ENCODE measurements around the gene RAB3C. TPM values are rescaled to one million over a fixed set of nuclear protein-coding genes. Genes with fewer than 3 reads are reported as not detected.

Gene RAB3C
- total RNA-seq, 1 experiment from 2014 or later, result 13.3 TPM

DNA sequence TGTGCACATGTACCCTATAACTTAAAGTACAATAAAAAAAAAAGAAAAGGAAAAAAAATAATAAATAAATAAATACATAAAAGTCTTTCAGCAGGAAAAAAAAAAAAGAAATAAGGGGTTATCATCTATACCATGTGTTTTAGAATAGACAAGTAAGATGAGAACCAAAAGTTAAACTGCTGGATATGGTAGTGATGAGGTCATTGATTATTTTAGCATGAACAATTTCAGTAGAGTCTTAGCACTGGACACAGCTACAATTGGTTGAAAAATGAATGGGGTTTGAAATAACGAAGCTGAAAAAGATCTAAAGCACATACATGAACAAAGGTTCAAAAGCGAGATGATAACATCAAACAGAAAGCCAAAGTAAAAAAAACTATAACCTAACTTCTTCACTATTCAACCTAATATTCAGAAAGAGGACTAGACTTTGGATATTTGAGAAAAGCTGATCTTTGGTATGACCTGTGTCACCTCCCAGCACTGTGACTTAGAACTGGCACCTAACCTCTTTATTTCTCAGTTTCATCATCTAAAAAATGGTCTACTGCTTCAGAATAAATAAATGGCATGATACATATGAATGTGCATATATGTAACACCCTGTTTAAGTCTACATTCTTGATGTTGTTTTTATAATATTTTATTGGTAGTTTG lies 133.3 kb downstream of the RAB3C start:
- H3K36me3 Mint-ChIP-seq, result peaks cover 11% of the 10 kb centered on the region
- H3K9me3 Mint-ChIP-seq, result peaks cover 13% of the 10 kb centered on the region
- ChIA-PET POLR2A (no interaction called here), CTCF (no interaction called here)
- ATAC-seq (no peak), DNase-seq (ENCODE audit: low spot score) (no peak)
- no peak overlapping the region for H3K4me3 Mint-ChIP-seq
- H3K27me3 Mint-ChIP-seq (ENCODE audit: low read depth), result no peaks in the 10 kb centered on the region; the same call in 1 of the 2 replicates
- peaks cover 39% of the 10 kb centered on the region for H3K4me1 Mint-ChIP-seq
- H3K27ac Mint-ChIP-seq, result no peak overlapping the region
- TF ChIP-seq, protein P1, sequence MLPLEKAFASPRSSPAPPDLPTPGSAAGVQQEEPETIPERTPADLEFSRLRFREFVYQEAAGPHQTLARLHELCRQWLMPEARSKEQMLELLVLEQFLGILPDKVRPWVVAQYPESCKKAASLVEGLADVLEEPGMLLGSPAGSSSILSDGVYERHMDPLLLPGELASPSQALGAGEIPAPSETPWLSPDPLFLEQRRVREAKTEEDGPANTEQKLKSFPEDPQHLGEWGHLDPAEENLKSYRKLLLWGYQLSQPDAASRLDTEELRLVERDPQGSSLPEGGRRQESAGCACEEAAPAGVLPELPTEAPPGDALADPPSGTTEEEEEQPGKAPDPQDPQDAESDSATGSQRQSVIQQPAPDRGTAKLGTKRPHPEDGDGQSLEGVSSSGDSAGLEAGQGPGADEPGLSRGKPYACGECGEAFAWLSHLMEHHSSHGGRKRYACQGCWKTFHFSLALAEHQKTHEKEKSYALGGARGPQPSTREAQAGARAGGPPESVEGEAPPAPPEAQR (CRISPR knock-in tag; IDR thresholded peaks at IDR 0.05), result no peak
- no peak for TF ChIP-seq GTF2I (CRISPR knock-in tag; conservative IDR thresholded peaks at IDR 0.05)
- TF ChIP-seq, protein P2, sequence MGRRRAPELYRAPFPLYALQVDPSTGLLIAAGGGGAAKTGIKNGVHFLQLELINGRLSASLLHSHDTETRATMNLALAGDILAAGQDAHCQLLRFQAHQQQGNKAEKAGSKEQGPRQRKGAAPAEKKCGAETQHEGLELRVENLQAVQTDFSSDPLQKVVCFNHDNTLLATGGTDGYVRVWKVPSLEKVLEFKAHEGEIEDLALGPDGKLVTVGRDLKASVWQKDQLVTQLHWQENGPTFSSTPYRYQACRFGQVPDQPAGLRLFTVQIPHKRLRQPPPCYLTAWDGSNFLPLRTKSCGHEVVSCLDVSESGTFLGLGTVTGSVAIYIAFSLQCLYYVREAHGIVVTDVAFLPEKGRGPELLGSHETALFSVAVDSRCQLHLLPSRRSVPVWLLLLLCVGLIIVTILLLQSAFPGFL (CRISPR knock-in tag; IDR thresholded peaks at IDR 0.05; ENCODE audit: borderline replicate concordance), result no peak
- TF ChIP-seq ELF4 (CRISPR knock-in tag; IDR thresholded peaks at IDR 0.05; ENCODE audit: low read depth), result no peak
- TF ChIP-seq, protein P3, sequence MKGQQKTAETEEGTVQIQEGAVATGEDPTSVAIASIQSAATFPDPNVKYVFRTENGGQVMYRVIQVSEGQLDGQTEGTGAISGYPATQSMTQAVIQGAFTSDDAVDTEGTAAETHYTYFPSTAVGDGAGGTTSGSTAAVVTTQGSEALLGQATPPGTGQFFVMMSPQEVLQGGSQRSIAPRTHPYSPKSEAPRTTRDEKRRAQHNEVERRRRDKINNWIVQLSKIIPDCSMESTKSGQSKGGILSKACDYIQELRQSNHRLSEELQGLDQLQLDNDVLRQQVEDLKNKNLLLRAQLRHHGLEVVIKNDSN (CRISPR knock-in tag; IDR thresholded peaks at IDR 0.05), result no peak
- TF ChIP-seq SMAD4 (CRISPR knock-in tag; IDR thresholded peaks at IDR 0.05), result no peak
- no peak for TF ChIP-seq MXD4 (CRISPR knock-in tag; IDR thresholded peaks at IDR 0.05; ENCODE audit: borderline replicate concordance)
- TF ChIP-seq, protein P4, sequence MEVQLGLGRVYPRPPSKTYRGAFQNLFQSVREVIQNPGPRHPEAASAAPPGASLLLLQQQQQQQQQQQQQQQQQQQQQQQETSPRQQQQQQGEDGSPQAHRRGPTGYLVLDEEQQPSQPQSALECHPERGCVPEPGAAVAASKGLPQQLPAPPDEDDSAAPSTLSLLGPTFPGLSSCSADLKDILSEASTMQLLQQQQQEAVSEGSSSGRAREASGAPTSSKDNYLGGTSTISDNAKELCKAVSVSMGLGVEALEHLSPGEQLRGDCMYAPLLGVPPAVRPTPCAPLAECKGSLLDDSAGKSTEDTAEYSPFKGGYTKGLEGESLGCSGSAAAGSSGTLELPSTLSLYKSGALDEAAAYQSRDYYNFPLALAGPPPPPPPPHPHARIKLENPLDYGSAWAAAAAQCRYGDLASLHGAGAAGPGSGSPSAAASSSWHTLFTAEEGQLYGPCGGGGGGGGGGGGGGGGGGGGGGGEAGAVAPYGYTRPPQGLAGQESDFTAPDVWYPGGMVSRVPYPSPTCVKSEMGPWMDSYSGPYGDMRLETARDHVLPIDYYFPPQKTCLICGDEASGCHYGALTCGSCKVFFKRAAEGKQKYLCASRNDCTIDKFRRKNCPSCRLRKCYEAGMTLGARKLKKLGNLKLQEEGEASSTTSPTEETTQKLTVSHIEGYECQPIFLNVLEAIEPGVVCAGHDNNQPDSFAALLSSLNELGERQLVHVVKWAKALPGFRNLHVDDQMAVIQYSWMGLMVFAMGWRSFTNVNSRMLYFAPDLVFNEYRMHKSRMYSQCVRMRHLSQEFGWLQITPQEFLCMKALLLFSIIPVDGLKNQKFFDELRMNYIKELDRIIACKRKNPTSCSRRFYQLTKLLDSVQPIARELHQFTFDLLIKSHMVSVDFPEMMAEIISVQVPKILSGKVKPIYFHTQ (CRISPR knock-in tag; IDR thresholded peaks at IDR 0.05), result no peak
- TF ChIP-seq, protein P5, sequence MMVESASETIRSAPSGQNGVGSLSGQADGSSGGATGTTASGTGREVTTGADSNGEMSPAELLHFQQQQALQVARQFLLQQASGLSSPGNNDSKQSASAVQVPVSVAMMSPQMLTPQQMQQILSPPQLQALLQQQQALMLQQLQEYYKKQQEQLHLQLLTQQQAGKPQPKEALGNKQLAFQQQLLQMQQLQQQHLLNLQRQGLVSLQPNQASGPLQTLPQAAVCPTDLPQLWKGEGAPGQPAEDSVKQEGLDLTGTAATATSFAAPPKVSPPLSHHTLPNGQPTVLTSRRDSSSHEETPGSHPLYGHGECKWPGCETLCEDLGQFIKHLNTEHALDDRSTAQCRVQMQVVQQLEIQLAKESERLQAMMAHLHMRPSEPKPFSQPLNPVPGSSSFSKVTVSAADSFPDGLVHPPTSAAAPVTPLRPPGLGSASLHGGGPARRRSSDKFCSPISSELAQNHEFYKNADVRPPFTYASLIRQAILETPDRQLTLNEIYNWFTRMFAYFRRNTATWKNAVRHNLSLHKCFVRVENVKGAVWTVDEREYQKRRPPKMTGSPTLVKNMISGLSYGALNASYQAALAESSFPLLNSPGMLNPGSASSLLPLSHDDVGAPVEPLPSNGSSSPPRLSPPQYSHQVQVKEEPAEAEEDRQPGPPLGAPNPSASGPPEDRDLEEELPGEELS (CRISPR knock-in tag; IDR thresholded peaks at IDR 0.05), result no peak
- TF ChIP-seq ZNF232 (CRISPR knock-in tag; IDR thresholded peaks at IDR 0.05), result no peak
- TF ChIP-seq MYBL2 (CRISPR knock-in tag; IDR thresholded peaks at IDR 0.05), result no peak
- no peak for TF ChIP-seq IRF2 (CRISPR knock-in tag; IDR thresholded peaks at IDR 0.05; ENCODE audit: borderline replicate concordance, low read depth)
- no peak for TF ChIP-seq FOXJ3 (CRISPR knock-in tag; IDR thresholded peaks at IDR 0.05; ENCODE audit: borderline replicate concordance)

DNA sequence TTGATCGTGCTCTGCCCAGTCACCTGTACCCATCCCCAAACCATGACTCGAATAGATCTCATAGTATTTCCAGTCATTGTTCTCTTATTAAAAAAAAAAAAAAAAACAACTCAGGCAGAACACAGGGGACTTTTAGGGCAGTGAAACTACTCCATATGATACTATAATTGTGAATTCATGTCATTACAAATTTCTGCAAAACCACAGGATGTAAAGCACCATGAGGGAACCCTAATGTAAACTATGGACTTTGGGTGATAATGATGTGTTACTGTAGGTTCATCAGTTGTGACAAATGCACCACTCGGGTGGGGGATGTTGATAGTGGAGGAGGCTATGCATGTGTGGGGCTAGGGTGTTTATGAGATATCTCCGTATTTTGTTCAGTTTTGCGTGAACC lies 133.8 kb downstream of the RAB3C start:
- CTCF ChIA-PET, result interaction anchor here (1.0 kb wide), 1 partner anchor 133 kb away, joined by 4 read pairs; no protein-coding TSS in a partner anchor
- H3K4me1 Mint-ChIP-seq, result peaks cover 44% of the 10 kb centered on the region
- DNase-seq (ENCODE audit: low spot score), result no peak

More for the DNA sequence above, 133.8 kb downstream of the RAB3C start:
- Mint-ChIP-seq H3K4me3 (no peak overlapping the region), H3K36me3 (peaks cover 11% of the 10 kb centered on the region), H3K27me3 (ENCODE audit: low read depth) (peaks cover under 1% of the 10 kb centered on the region; the same call in 1 of the 2 replicates), H3K9me3 (peaks cover 13% of the 10 kb centered on the region), H3K27ac (peak overlapping the region; percentile 68; the same call in 1 of the 2 replicates)
- ATAC-seq, result no peak
- POLR2A ChIA-PET, result no interaction called here
- no peak for TF ChIP-seq SOX15 (CRISPR knock-in tag; IDR thresholded peaks at IDR 0.05)
- TF ChIP-seq, protein P6, sequence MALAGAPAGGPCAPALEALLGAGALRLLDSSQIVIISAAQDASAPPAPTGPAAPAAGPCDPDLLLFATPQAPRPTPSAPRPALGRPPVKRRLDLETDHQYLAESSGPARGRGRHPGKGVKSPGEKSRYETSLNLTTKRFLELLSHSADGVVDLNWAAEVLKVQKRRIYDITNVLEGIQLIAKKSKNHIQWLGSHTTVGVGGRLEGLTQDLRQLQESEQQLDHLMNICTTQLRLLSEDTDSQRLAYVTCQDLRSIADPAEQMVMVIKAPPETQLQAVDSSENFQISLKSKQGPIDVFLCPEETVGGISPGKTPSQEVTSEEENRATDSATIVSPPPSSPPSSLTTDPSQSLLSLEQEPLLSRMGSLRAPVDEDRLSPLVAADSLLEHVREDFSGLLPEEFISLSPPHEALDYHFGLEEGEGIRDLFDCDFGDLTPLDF (CRISPR knock-in tag; IDR thresholded peaks at IDR 0.05), result no peak
- TF ChIP-seq ZNF121 (CRISPR knock-in tag; IDR thresholded peaks at IDR 0.05), result no peak
- TF ChIP-seq, protein P7, sequence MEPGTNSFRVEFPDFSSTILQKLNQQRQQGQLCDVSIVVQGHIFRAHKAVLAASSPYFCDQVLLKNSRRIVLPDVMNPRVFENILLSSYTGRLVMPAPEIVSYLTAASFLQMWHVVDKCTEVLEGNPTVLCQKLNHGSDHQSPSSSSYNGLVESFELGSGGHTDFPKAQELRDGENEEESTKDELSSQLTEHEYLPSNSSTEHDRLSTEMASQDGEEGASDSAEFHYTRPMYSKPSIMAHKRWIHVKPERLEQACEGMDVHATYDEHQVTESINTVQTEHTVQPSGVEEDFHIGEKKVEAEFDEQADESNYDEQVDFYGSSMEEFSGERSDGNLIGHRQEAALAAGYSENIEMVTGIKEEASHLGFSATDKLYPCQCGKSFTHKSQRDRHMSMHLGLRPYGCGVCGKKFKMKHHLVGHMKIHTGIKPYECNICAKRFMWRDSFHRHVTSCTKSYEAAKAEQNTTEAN (CRISPR knock-in tag; IDR thresholded peaks at IDR 0.05), result no peak
- no peak for TF ChIP-seq MXD4 (CRISPR knock-in tag; IDR thresholded peaks at IDR 0.05; ENCODE audit: borderline replicate concordance)
- no peak for TF ChIP-seq RELA (CRISPR knock-in tag; IDR thresholded peaks at IDR 0.05; ENCODE audit: borderline replicate concordance)
- TF ChIP-seq ESRRA (CRISPR knock-in tag; IDR thresholded peaks at IDR 0.05; ENCODE audit: borderline replicate concordance), result no peak
- TF ChIP-seq, protein P8, sequence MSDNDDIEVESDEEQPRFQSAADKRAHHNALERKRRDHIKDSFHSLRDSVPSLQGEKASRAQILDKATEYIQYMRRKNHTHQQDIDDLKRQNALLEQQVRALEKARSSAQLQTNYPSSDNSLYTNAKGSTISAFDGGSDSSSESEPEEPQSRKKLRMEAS (CRISPR knock-in tag; IDR thresholded peaks at IDR 0.05), result no peak
